ENCODE results near the gene GABRD. TPM values are rescaled to one million over a fixed set of nuclear protein-coding genes. Genes with fewer than 3 reads are reported as not detected.
A peak's percentile ranks its signal among the peaks of the same experiment; 100 is the strongest.

The GABRD gene
- total RNA-seq, 1 donor from 2014 or later: not detected

DNA sequence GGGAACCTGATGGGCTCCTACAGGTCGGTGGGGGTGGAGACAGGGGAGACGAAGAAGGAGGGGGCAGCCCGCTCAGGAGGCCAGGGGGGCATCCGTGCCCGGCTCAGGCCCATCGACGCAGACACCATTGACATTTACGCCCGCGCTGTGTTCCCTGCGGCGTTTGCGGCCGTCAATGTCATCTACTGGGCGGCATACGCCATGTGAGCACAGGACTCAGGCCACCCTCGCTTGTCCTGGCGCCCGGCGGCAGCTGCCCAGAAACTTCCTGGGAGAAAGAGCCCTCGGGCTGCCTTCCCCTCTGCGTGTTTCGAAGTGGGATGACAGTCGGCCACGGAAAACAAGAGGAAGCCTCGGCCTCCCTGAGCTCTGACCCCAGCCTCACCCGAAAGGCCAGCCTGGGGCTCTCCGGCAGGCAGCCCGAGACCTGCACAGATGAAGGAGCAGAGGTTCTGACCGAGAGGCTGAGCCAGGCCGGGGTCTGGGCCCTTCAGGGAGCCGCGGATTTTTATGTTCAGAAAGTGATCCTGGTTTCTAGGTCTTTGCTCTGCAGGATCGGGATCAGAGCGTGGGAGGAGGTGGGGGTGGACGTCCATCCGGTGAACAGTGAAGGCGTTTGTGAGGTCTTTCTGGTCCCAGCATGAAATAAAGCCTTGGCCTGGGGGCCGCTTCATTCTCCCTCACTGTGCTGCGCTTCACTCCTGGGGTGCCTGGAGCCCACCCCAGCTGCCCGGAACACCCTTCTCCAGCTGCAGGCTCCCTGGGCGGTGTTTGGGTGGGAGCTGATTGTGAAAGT lies 11.1 kb downstream of the GABRD start:
- no peak for DNase-seq (ENCODE audit: low spot score)
- no peak for ATAC-seq
- intact Hi-C loops (cut with DNase I): no loop called here

- intact Hi-C loops (cut with DNase I): no loop called here
- DNase-seq (ENCODE audit: low spot score) (no peak), ATAC-seq (no peak)
These were observed 12.7 kb downstream of the GABRD start for GRCh38 chr1:2031546-2032540.

DNA sequence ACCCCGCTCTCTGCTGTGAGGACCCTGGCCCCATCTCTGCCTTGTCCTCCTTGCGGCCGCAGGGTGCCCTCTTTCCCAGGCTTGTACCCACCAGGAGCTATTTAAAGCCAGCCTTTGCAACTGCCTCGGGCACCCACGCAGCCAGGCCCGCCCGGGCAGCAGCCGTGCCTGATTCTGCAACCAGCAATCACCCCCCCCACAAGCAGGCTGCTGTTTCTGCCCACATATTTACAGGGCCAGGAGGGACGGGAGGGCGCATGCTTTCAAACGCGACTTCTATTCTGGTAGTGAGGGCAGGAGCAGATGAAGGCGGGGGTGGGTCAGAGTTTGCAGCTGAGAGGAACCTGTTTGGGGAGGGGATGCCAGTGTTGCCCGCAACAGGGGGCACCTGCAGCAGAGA lies 13.6 kb downstream of the GABRD start:
- intact Hi-C loops (cut with DNase I): no loop called here
- DNase-seq (ENCODE audit: low spot score): no peak
- ATAC-seq: no peak

- ATAC-seq: no peak
- intact Hi-C loops (cut with DNase I): no loop called here
These were observed 14.0 kb downstream of the GABRD start for GRCh38 chr1:2033165-2033564.

DNA sequence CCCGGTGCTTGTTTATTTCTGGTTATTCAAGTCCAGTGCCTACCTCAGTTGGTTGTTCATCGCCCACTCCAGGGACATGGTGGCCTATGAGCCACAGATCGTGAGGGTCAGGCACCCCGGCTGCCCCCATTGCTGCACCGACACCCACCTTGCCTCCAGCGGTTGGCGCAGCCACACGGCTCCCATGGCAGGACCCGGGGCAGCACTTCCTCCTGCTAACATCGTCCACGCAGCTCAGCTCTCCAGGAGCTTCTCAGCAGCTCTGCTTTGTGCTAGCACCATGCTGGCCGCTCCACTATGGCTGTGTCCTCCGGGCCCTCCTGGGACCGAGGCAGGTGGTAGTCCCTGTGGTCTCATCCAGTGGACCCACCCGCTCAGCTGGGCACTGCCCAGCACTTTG lies 17.1 kb downstream of the GABRD start:
- ATAC-seq (no peak), DNase-seq (ENCODE audit: low spot score) (no peak)
- intact Hi-C loops (cut with DNase I): no loop called here

More at GRCh38 chr1:2033165-2033564, 14.0 kb downstream of the GABRD start:
- DNase-seq (ENCODE audit: low spot score): no peak

GRCh38 chr1:2037314-2037979 lies 18.3 kb downstream of the GABRD start:
- DNase-seq (ENCODE audit: low spot score) (no peak), ATAC-seq (no peak)
- intact Hi-C loops (cut with DNase I): no loop called here

DNA sequence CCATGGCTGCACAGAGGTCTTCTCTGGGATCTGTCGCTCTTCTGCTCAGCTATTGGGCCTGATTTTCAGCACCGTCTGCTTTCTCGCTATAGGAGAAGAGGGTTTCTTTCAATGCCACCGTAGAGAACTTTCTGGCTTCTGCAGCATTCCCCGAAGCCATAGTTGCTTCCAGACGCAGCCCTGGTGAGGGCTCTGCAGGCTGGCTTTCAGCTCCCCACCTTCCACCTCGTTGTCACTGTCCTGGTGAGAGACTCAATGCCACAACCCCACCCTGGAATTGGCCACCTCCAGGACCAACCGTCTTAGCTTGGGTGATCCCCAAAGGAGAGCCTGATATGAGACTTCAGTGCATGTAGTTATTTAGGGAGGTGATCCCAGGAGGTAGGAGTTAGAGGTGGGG lies 19.1 kb downstream of the GABRD start:
- ATAC-seq: no peak
- intact Hi-C loops (cut with DNase I): no loop called here
- DNase-seq (ENCODE audit: low spot score): no peak

- ATAC-seq (no peak), DNase-seq (ENCODE audit: low spot score) (no peak)
- intact Hi-C loops (cut with DNase I): no loop called here
These were observed 20.1 kb downstream of the GABRD start for GRCh38 chr1:2039251-2039650.

DNA sequence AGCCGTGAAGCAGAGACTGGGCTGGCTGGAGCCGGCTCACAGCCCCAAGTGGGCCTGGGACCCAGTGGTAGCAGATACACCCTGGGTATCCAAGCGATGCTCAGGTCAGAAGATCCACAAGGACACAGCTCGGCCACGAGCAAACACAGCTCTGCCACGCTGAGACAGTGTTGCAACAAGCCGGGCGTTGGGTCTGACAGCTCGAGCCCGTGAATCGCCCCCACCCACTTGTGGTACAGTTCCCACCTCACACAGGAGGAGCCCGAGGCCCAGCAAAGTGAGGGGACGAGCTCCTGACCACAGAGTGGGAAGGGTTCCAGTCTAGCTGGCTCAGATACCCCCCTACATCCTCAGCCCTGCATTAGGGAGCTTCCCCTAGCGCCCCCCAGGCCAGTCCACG lies 22.2 kb downstream of the GABRD start:
- ATAC-seq (no peak), DNase-seq (ENCODE audit: low spot score) (no peak)
- intact Hi-C loops (cut with DNase I): loop anchor here (10.0 kb wide), 1 partner anchor 87 kb away; no protein-coding TSS in a partner anchor

- intact Hi-C loops (cut with DNase I): loop anchor here (10.0 kb wide), 1 partner anchor 87 kb away; no protein-coding TSS in a partner anchor
- DNase-seq (ENCODE audit: low spot score) (no peak), ATAC-seq (no peak)
These were observed 22.7 kb downstream of the GABRD start for GRCh38 chr1:2041887-2042286.

- DNase-seq (ENCODE audit: low spot score) (no peak), ATAC-seq (no peak)
- intact Hi-C loops (cut with DNase I): loop anchor here (10.0 kb wide), 1 partner anchor 88 kb away; no protein-coding TSS in a partner anchor
These were observed 24.0 kb downstream of the GABRD start for GRCh38 chr1:2042830-2043773.

- intact Hi-C loops (cut with DNase I): loop anchor here (10.0 kb wide), 1 partner anchor 89 kb away; no protein-coding TSS in a partner anchor
- no peak for ATAC-seq
These were observed 24.7 kb downstream of the GABRD start for GRCh38 chr1:2043886-2044285.

DNA sequence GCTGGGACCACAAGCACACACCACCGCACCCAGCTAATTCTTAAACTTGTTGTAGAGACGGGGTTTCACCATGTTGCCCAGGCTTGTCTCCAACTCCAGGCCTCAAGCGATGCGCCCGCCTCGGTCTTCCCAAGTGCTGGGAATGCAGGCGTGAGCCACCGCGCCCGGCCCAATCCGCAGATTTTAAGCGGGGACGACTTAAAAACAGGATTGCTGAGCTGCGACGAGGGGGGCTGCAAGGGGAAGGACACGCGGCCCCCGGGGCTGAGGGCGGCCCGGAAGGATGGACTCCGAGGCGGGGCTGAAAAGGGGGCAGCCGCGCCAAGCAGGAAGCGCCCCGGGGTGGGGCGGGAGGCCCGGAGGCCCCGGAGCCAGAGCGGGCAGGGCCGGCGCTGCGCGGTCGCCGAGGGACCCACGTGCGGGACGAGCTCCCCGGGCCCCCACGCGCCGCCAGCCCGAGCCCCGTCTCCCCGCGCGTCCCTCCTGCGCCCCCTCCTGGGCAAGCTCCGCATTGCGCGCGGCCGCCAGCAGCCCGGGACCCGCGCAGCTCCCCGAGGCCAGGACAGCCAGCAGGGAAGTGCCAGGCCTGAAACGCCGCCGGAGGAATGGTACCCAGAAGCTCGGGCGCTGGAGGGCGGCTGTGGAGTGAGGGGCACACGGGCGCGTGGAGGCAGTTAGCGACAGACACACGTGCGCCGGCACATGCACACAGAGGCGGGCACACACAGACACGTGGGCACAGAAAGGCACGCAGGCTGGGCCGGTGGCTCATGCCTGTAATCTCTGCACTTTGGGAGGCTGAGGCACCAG lies 25.6 kb downstream of the GABRD start:
- DNase-seq (ENCODE audit: low spot score): peak; percentile 79
- intact Hi-C loops (cut with DNase I): loop anchor here (10.0 kb wide), 1 partner anchor 90 kb away; no protein-coding TSS in a partner anchor
- ATAC-seq: peak; percentile 70

More at GRCh38 chr1:2043886-2044285, 24.7 kb downstream of the GABRD start:
- DNase-seq (ENCODE audit: low spot score): no peak

DNA sequence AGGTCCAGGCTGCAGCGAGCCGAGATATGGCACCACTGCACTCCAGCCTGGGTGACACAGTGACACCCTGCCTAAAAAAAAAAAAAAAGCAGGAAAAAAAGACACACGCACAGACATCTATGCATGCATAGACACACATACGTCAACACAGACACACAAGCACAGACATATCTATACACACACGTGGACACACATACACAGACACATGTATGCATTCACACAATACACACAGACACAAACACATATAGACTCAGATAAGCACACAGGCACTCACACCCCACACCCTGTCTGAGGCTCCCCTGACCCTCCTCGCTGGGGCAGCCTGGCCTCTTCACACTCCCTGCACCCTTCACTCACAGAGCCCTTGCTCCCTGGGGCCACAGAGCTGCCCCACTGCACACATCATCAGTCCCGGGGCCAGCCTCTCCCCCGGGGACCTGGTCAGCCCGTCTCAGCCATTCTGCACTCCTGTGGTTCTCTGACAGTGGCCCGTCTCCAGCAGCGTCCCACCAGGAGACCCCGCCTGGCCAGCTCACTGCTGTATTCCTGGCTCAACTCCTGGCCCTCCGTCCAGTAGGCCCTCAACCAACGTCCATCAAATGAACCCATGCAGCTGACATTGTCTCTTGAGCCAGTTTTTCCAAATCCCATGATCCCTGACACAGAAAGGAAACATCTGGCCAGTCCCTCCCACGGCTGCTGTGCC lies 26.5 kb downstream of the GABRD start:
- ATAC-seq (no peak), DNase-seq (ENCODE audit: low spot score) (no peak)
- intact Hi-C loops (cut with DNase I): loop anchor here (10.0 kb wide), 1 partner anchor 91 kb away; no protein-coding TSS in a partner anchor

DNA sequence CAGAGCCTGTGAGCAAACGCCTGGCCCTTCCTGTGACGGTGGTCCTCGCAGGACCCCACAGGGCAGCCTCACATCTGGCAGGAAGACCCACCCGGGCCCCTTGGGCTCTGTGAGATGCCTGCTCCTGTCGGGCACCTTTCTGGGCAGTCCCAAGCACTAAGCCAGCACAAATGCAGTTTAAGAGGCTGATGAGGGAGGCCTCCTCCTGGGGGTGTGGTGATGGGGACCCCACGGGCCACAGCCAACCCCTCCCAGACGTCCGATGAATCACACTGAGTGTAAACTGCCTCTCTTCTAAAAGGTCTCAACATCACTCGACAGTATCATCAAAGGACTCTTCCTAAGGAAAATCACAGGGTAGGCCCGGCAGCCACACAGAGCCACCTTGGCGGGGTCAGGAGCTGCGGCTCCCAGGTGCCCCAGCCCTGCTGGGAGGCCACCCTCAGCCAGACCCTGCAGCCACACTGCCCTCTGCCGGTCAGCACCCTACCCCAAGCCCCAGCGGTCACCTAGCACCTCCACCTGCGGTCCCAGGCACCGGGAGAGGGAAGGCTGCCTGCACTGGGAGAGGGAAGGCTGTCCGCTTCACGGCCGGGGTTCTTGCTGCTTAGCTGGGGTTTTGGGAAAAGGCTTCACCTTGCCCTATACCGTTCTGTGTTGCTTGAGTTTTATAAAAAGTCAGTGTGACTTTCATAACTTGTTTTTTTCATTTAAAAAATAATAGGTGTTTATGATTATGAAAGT lies 27.2 kb downstream of the GABRD start:
- ATAC-seq: peak; percentile 34
- intact Hi-C loops (cut with DNase I): loop anchor here (10.0 kb wide), 1 partner anchor 92 kb away; no protein-coding TSS in a partner anchor
- no peak for DNase-seq (ENCODE audit: low spot score)

All from sciatic nerve (tissue), 2 donors.